Epithelial cell of esophagus (primary cell): ENCODE data around the gene GRIN2A.

Experiments used
- DNase-seq: peaks from one replicate; pipeline ENCODE4 v3.0.0; 2010; ENCODE audit warnings: low read depth
- H3K4me3 ChIP-seq: 2 replicates; pipeline ENCODE4 v1.5.1; 2011; ENCODE audit warnings: mild to moderate bottlenecking, low read length, control low read depth
- CTCF ChIP-seq: IDR thresholded peaks from 2 replicates; pipeline ENCODE4 v1.5.1; 2011; ENCODE audit warnings: low read depth, mild to moderate bottlenecking, low read length, control low read depth, inconsistent platforms; ENCODE audit not compliant: insufficient read depth; ENCODE audit errors: missing control alignments

GRIN2A gene

GRCh38 chr16:9820476-9821246, 361.6 kb downstream of the GRIN2A start:
- no peak overlapping the region for H3K4me3 ChIP-seq
- DNase-seq, result no peak
- TF ChIP-seq CTCF, result no peak

- TF ChIP-seq CTCF, result no peak
- no peak for DNase-seq
- H3K4me3 ChIP-seq, result no peak overlapping the region
Observed at GRCh38 chr16:9818702-9819101, 363.5 kb downstream of the GRIN2A start.

GRCh38 chr16:9817586-9817985, 364.6 kb downstream of the GRIN2A start:
- no peak overlapping the region for H3K4me3 ChIP-seq
- DNase-seq, result no peak
- no peak for TF ChIP-seq CTCF

- no peak overlapping the region for H3K4me3 ChIP-seq
- no peak for DNase-seq
- TF ChIP-seq CTCF, result no peak
Observed at GRCh38 chr16:9816644-9817043, 365.6 kb downstream of the GRIN2A start.

- H3K4me3 ChIP-seq, result no peak overlapping the region
- no peak for DNase-seq
- no peak for TF ChIP-seq CTCF
Observed at GRCh38 chr16:9813665-9814064, 368.6 kb downstream of the GRIN2A start.

- DNase-seq, result no peak
- TF ChIP-seq CTCF, result no peak
- H3K4me3 ChIP-seq, result no peak overlapping the region
Observed at GRCh38 chr16:9808210-9808609, 374.0 kb downstream of the GRIN2A start.

GRCh38 chr16:9807302-9807701, 374.9 kb downstream of the GRIN2A start:
- H3K4me3 ChIP-seq, result no peak overlapping the region
- no peak for TF ChIP-seq CTCF
- DNase-seq, result no peak
